Lung (tissue), 12 donors: ENCODE data around the gene MRTFB. TPM values are rescaled to one million over a fixed set of nuclear protein-coding genes. Genes with fewer than 3 reads are reported as not detected.
A peak's percentile ranks its signal among the peaks of the same experiment; 100 is the strongest.

Source experiments
- ATAC-seq: fragments of 200-7000 bp; cut with Tn5 transposase; one replicate; pipeline ENCODE4 v1.9.1; 2020; ENCODE audit warnings: moderate number of reproducible peaks; ENCODE audit not compliant: insufficient read depth, low FRiP score
- DNase-seq, 3 donors: peaks; one replicate each; pipeline ENCODE4 v3.0.0-alpha.2; 2013 to 2017
- H3K27ac ChIP-seq, 2 donors: one replicate each; pipeline ENCODE4 v1.5.1; 2013; ENCODE audit warnings: mild to moderate bottlenecking in 2 of 2, moderate library complexity in 2 of 2, control low read depth in 1 of 2, inconsistent platforms in 1 of 2, low read depth in 1 of 2, low read length in 1 of 2
- H3K27me3 ChIP-seq, 3 donors: one replicate each; pipeline ENCODE4 v1.5.1; 2013; ENCODE audit warnings: low read length in 2 of 3; ENCODE audit not compliant: control insufficient read depth in 3 of 3, insufficient read depth in 3 of 3
- H3K36me3 ChIP-seq, 4 donors: one replicate each; pipeline ENCODE4 v1.5.1; 2013; ENCODE audit warnings: low read length in 4 of 4, mild to moderate bottlenecking in 1 of 4, moderate library complexity in 1 of 4; ENCODE audit not compliant: control insufficient read depth in 4 of 4, insufficient read depth in 4 of 4
- H3K4me1 ChIP-seq, 5 donors: one replicate each; pipeline ENCODE4 v1.5.1; 2013; ENCODE audit warnings: low read length in 5 of 5, mild to moderate bottlenecking in 2 of 5, moderate library complexity in 1 of 5; ENCODE audit not compliant: control insufficient read depth in 5 of 5, insufficient read depth in 5 of 5
- H3K4me3 ChIP-seq: one replicate; pipeline ENCODE4 v1.5.1; 2013; ENCODE audit warnings: mild to moderate bottlenecking, control low read depth, moderate library complexity
- H3K9ac ChIP-seq, 2 donors: one replicate each; pipeline ENCODE4 v1.5.1; 2013; ENCODE audit warnings: low read length in 2 of 2, control low read depth in 1 of 2; ENCODE audit not compliant: insufficient read depth in 1 of 2
- H3K9me3 ChIP-seq, 4 donors: one replicate each; pipeline ENCODE4 v1.5.1; 2013; ENCODE audit warnings: low read length in 3 of 4, mild to moderate bottlenecking in 1 of 4, moderate library complexity in 1 of 4; ENCODE audit not compliant: control insufficient read depth in 4 of 4, insufficient read depth in 3 of 4
- CTCF ChIP-seq: IDR thresholded peaks from 2 replicates; pipeline ENCODE4 v1.5.1; 2012; ENCODE audit warnings: mild to moderate bottlenecking; ENCODE audit errors: control extremely low read depth, extremely low read depth
- WGBS, 2 donors: extraction: QIAGEN DNeasy Blood & Tissue Kit; methylation state at CpG; one replicate each; pipeline ENCODE4 v1.1.7; 2013; 5-methylcytosine and 5-hydroxymethylcytosine counted together
- polyA plus RNA-seq, 2 donors: library from polyadenylated mRNA; stranded (reverse); fragments of 200-250 nt; gene quantifications; one replicate each; pipeline ENCODE4 v1.2.1, GENCODE V29; 2013
- total RNA-seq, 2 donors: library from RNA; depleted of rRNA in 1 of 2; stranded (reverse); fragments of >200 nt in 1 of 2; gene quantifications; one replicate each; pipeline ENCODE4 v1.2.1, GENCODE V29; 2014 to 2021
- donor health status: control.
- donor health status: control.
- donor health status: Bipolar disorder and iron deficiency.
- donor health status: healthy.
- donor health status: DM: yes; HTN: yes; CAD: no.

Gene MRTFB
- total and polyA plus RNA-seq, 4 donors = 8.8 to 50.9 (median 27.8) TPM

DNA sequence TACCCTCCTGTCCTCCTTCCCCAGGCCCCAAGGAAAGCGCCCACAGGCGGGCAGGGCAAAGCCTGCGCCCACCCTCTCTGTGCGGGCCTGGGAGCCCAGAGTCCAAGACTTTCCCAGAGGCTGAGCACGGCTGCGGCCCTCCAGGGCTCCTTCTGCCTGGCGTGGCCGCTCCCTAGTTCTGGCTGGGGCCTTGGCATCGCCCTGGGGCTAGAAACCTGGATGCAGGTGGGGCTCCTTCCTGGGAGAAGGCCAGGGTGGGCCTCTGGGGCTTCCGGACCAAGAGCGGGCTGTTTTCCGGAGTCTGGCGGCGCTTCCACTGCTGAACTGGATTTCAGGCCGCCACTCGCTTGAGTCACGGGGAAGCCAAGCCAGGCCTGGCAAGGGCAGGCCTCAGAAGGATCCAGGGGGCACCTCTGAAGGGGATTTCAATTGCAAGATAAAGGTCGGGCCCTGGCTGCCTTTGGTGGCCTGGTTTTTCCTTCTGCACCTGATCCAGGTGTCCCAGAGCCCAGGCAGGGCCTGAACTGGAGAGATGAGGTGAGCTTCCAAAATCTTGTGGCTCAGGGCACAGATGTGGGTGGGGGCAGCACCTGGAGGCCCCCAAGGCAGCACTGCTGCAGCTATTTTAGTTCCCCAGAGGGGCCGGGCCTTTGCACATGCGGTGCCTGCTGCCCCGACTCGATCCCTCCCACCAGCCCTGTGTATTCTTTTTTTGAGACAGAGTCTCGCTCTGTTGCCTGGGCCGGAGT is 227.4 kb downstream of the MRTFB start:
- Histone ChIP-seq H3K27me3 (peaks cover 0 to 11% (median 2%) of the 10 kb centered on the region in 3 donors), H3K27ac (no peak overlapping the region), H3K36me3 (no peaks in the 10 kb centered on the region), H3K4me3 (no peak overlapping the region), H3K9me3 (no peaks in the 10 kb centered on the region), H3K9ac (no peak overlapping the region), H3K4me1 (peaks cover 0 to 16% (median 4%) of the 10 kb centered on the region in 5 donors)
- ATAC-seq (no peak), DNase-seq (no peak)
- no peak for TF ChIP-seq CTCF
- 97% methylated on average over 24 of the region's 24 CpGs for WGBS, 2 donors

- H3K27me3 ChIP-seq = peaks cover 0 to 30% (median 2%) of the 10 kb centered on the region in 3 donors
- peak; percentile 41 for TF ChIP-seq CTCF
- H3K27ac ChIP-seq = no peak overlapping the region
- H3K4me1 ChIP-seq = peaks cover 0 to 19% (median 4%) of the 10 kb centered on the region in 5 donors
- 28 to 29% methylated on average over 12 of the region's 12 CpGs for WGBS, 2 donors
- no peaks in the 10 kb centered on the region for H3K36me3 ChIP-seq
- H3K9me3 ChIP-seq = no peaks in the 10 kb centered on the region
- ATAC-seq = peak; percentile 79
- no peak overlapping the region for H3K9ac ChIP-seq
- peak; percentile 82 to 87 (median 84) for DNase-seq
- no peak overlapping the region for H3K4me3 ChIP-seq
These were observed 229.6 kb downstream of the MRTFB start for GRCh38 chr16:14300705-14301168.

GRCh38 chr16:14301169-14302030 is 230.3 kb downstream of the MRTFB start:
- WGBS, 2 donors = 1 to 2% methylated on average over 24 to 34 of the region's 34 CpGs
- peak; percentile 21 to 28 (median 28) for DNase-seq

More at GRCh38 chr16:14301169-14302030, 230.3 kb downstream of the MRTFB start:
- Histone ChIP-seq H3K4me1 (peaks cover 0 to 19% (median 4%) of the 10 kb centered on the region in 5 donors), H3K27ac (peak overlapping the region in 1 of 2 donors; percentile 82), H3K27me3 (peaks cover 0 to 30% (median 2%) of the 10 kb centered on the region in 3 donors), H3K9ac (no peak overlapping the region), H3K9me3 (no peaks in the 10 kb centered on the region), H3K36me3 (no peaks in the 10 kb centered on the region), H3K4me3 (peak overlapping the region; percentile 35)
- no peak for TF ChIP-seq CTCF
- no peak for ATAC-seq
